ENCODE measurements around the gene SPAG16.

The SPAG16 gene

GRCh38 chr2:214320211-214320610, 1035.9 kb downstream of the SPAG16 start:
- no peak for DNase-seq
- in situ Hi-C loops (cut with HindIII; ENCODE audit: low pct_ligation_motif_present, low pct_unique_long_range_greater_than_20kb, low sequenced_read_pairs) = no loop called here

- in situ Hi-C loops (cut with HindIII; ENCODE audit: low pct_ligation_motif_present, low pct_unique_long_range_greater_than_20kb, low sequenced_read_pairs) = no loop called here
- DNase-seq = no peak
These were observed 1038.4 kb downstream of the SPAG16 start for GRCh38 chr2:214322662-214323061.

- no peak for DNase-seq
- in situ Hi-C loops (cut with HindIII; ENCODE audit: low pct_ligation_motif_present, low pct_unique_long_range_greater_than_20kb, low sequenced_read_pairs) = no loop called here
These were observed 1041.1 kb downstream of the SPAG16 start for GRCh38 chr2:214325404-214325803.

GRCh38 chr2:214328941-214329340, 1044.7 kb downstream of the SPAG16 start:
- DNase-seq = no peak
- in situ Hi-C loops (cut with HindIII; ENCODE audit: low pct_ligation_motif_present, low pct_unique_long_range_greater_than_20kb, low sequenced_read_pairs) = no loop called here

- no peak for DNase-seq
- in situ Hi-C loops (cut with HindIII; ENCODE audit: low pct_ligation_motif_present, low pct_unique_long_range_greater_than_20kb, low sequenced_read_pairs) = no loop called here
These were observed 1057.4 kb downstream of the SPAG16 start for GRCh38 chr2:214341646-214342045.

- in situ Hi-C loops (cut with HindIII; ENCODE audit: low pct_ligation_motif_present, low pct_unique_long_range_greater_than_20kb, low sequenced_read_pairs) = no loop called here
These were observed 1074.2 kb downstream of the SPAG16 start for GRCh38 chr2:214358506-214358905.

GRCh38 chr2:214361116-214361515, 1076.9 kb downstream of the SPAG16 start:
- DNase-seq = no peak
- in situ Hi-C loops (cut with HindIII; ENCODE audit: low pct_ligation_motif_present, low pct_unique_long_range_greater_than_20kb, low sequenced_read_pairs) = no loop called here

More at GRCh38 chr2:214358506-214358905, 1074.2 kb downstream of the SPAG16 start:
- DNase-seq = no peak

- DNase-seq = no peak
These were observed 1081.3 kb downstream of the SPAG16 start for GRCh38 chr2:214365549-214365948.

GRCh38 chr2:214367171-214367570, 1082.9 kb downstream of the SPAG16 start:
- in situ Hi-C loops (cut with HindIII; ENCODE audit: low pct_ligation_motif_present, low pct_unique_long_range_greater_than_20kb, low sequenced_read_pairs) = no loop called here
- no peak for DNase-seq

More at GRCh38 chr2:214365549-214365948, 1081.3 kb downstream of the SPAG16 start:
- in situ Hi-C loops (cut with HindIII; ENCODE audit: low pct_ligation_motif_present, low pct_unique_long_range_greater_than_20kb, low sequenced_read_pairs) = no loop called here

- no peak for DNase-seq
- in situ Hi-C loops (cut with HindIII; ENCODE audit: low pct_ligation_motif_present, low pct_unique_long_range_greater_than_20kb, low sequenced_read_pairs) = no loop called here
These were observed 1092.5 kb downstream of the SPAG16 start for GRCh38 chr2:214376618-214377285.

GRCh38 chr2:214377286-214377624, 1093.0 kb downstream of the SPAG16 start:
- DNase-seq = no peak
- in situ Hi-C loops (cut with HindIII; ENCODE audit: low pct_ligation_motif_present, low pct_unique_long_range_greater_than_20kb, low sequenced_read_pairs) = no loop called here

GRCh38 chr2:214378455-214379103, 1094.3 kb downstream of the SPAG16 start:
- no peak for DNase-seq

GRCh38 chr2:214379227-214379626, 1095.0 kb downstream of the SPAG16 start:
- DNase-seq = no peak
- in situ Hi-C loops (cut with HindIII; ENCODE audit: low pct_ligation_motif_present, low pct_unique_long_range_greater_than_20kb, low sequenced_read_pairs) = no loop called here

More at GRCh38 chr2:214378455-214379103, 1094.3 kb downstream of the SPAG16 start:
- in situ Hi-C loops (cut with HindIII; ENCODE audit: low pct_ligation_motif_present, low pct_unique_long_range_greater_than_20kb, low sequenced_read_pairs) = no loop called here

- in situ Hi-C loops (cut with HindIII; ENCODE audit: low pct_ligation_motif_present, low pct_unique_long_range_greater_than_20kb, low sequenced_read_pairs) = no loop called here
- no peak for DNase-seq
These were observed 1096.4 kb downstream of the SPAG16 start for GRCh38 chr2:214380681-214381080.

- DNase-seq = no peak
- in situ Hi-C loops (cut with HindIII; ENCODE audit: low pct_ligation_motif_present, low pct_unique_long_range_greater_than_20kb, low sequenced_read_pairs) = no loop called here
These were observed 1098.0 kb downstream of the SPAG16 start for GRCh38 chr2:214382229-214382628.

GRCh38 chr2:214386720-214387119, 1102.5 kb downstream of the SPAG16 start:
- DNase-seq = no peak
- in situ Hi-C loops (cut with HindIII; ENCODE audit: low pct_ligation_motif_present, low pct_unique_long_range_greater_than_20kb, low sequenced_read_pairs) = no loop called here

GRCh38 chr2:214389334-214389733, 1105.1 kb downstream of the SPAG16 start:
- in situ Hi-C loops (cut with HindIII; ENCODE audit: low pct_ligation_motif_present, low pct_unique_long_range_greater_than_20kb, low sequenced_read_pairs) = no loop called here

GRCh38 chr2:214393796-214394195, 1109.5 kb downstream of the SPAG16 start:
- in situ Hi-C loops (cut with HindIII; ENCODE audit: low pct_ligation_motif_present, low pct_unique_long_range_greater_than_20kb, low sequenced_read_pairs) = no loop called here

More at GRCh38 chr2:214389334-214389733, 1105.1 kb downstream of the SPAG16 start:
- no peak for DNase-seq

GRCh38 chr2:214395040-214395439, 1110.8 kb downstream of the SPAG16 start:
- in situ Hi-C loops (cut with HindIII; ENCODE audit: low pct_ligation_motif_present, low pct_unique_long_range_greater_than_20kb, low sequenced_read_pairs) = no loop called here
- DNase-seq = no peak

More at GRCh38 chr2:214393796-214394195, 1109.5 kb downstream of the SPAG16 start:
- DNase-seq = no peak

GRCh38 chr2:214401580-214401979, 1117.3 kb downstream of the SPAG16 start:
- in situ Hi-C loops (cut with HindIII; ENCODE audit: low pct_ligation_motif_present, low pct_unique_long_range_greater_than_20kb, low sequenced_read_pairs) = no loop called here
- no peak for DNase-seq

All from ACHN (cell line).